Activated CD8-positive, alpha-beta memory T cell treated with anti-CD3 and anti-CD28 coated beads, Interleukin-2, amount 50 U/mL, for 4 hours (primary cell): ENCODE data around the gene SDCCAG8.
"Not testable (repeated sequence)": the region's sequence is repeated elsewhere in the genome, so short reads cannot be mapped to it uniquely, and the experiment has no call there.

Experiments
- DNase-seq: peaks from one replicate; pipeline ENCODE4 v3.0.0-alpha.2; 2020

Gene SDCCAG8

GRCh38 chr1:243255791-243256512, at the start of gene SDCCAG8:
SDCCAG8 (plus strand) TSS chr1:243256041; CDS start chr1:243256174, 133 bp downstream.
- peak; percentile 92 for DNase-seq

DNA sequence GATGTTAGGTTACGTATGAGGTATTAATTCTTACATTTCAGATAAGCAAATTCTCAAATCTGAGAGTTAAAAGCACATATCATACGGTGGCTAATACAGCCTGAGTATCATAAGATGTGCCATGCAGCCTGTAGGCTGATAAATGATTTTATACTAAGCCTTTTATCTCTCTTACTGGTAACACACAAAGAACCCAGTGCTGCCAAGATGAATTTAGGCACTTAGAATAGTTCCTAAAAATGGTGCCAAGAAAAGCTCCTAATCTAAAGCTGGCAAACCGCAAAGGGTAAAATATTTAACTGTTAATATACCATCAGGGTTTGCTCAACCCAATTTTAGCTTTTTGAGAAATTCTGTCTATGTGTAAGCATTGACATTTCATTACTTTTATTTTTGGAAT, 43.9 kb upstream of the SDCCAG8 start:
- not testable (repeated sequence) for DNase-seq

- no peak for DNase-seq
Observed at GRCh38 chr1:243213045-243213787, 42.6 kb upstream of the SDCCAG8 start.

- not testable (repeated sequence) for DNase-seq
Observed at GRCh38 chr1:243215276-243215875, 40.5 kb upstream of the SDCCAG8 start.

GRCh38 chr1:243216741-243217140, 39.1 kb upstream of the SDCCAG8 start:
- DNase-seq: no peak

GRCh38 chr1:243217349-243217748, 38.5 kb upstream of the SDCCAG8 start:
- no peak for DNase-seq

DNA sequence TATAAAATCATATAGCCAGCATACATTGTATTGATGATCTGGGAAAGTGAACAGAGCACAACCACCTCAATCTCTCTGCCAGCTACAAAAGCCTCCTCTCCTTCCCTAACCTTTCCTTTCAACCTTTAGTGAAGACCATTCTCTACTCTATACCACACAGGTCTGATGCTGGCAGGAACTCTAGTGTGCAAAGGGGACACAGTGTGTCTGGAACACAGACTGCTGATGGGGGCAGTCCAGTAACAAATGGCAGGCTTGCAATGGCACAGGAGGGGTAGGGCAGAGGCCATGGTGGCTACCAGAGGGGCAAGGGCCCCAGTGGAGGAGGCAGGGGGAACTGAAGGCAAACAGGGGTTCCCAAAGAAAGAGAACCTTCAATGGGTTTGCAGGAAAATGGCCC, 37.8 kb upstream of the SDCCAG8 start:
- DNase-seq: no peak

DNA sequence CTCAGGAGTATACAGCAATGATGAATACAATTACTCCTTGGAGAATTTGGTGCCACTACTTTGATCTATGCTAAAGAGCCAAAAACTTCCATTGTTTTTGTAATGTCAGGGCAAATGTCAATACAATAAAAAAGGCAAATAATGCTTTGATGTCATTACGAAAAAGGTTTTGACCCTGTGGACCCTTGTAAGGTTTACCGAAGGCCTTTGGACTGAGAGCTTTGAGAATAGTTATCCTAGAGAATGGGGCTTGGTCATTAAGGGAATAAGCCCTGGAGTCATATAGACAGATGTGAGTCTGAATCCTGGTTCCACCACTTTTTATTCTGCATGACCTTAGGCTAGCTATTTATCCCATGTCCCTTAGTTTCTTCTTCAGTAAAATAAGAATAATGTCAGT, 28.2 kb upstream of the SDCCAG8 start:
- no peak for DNase-seq

DNA sequence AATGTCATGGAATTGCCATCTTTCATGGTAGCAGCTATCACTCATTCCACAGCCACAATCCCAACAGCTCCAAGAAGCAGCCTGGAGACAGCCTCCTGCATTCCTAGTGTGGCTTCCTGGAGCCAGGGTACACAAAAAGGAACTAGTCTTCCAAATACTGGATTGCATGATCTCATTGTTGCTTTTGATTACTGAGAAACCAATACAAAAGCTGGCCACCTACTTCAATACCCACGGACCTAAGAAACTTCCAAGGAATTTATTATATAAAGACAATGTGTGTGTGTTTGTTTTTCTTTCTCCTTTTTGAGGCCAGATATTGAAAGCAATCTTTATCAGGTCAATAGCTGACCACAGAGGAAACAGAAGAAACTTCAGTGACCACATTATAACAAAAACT, 26.3 kb upstream of the SDCCAG8 start:
- no peak for DNase-seq

DNA sequence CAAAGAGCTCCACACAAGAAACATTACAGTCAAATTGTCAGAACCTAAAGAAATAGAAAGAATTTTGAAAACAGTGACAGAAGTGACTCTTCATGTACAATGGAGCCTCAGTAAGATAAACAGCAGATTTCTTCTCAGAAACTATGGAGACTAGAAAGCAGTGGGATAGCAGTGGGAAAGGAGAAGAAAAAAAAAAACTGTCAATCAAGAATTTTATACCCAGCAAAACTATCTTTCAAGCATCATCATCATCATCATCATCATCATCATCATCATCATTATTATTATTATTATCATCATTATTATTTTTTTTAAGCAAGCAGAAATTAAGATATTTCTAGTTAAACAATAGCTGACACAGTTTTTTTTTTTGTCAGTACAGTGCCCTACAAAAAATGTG, 24.9 kb upstream of the SDCCAG8 start:
- DNase-seq: no peak

GRCh38 chr1:243233908-243234307, 21.9 kb upstream of the SDCCAG8 start:
- no peak for DNase-seq

- no peak for DNase-seq
Observed at GRCh38 chr1:243234978-243235647, 20.7 kb upstream of the SDCCAG8 start.

- no peak for DNase-seq
Observed at GRCh38 chr1:243236604-243237252, 19.1 kb upstream of the SDCCAG8 start.

DNA sequence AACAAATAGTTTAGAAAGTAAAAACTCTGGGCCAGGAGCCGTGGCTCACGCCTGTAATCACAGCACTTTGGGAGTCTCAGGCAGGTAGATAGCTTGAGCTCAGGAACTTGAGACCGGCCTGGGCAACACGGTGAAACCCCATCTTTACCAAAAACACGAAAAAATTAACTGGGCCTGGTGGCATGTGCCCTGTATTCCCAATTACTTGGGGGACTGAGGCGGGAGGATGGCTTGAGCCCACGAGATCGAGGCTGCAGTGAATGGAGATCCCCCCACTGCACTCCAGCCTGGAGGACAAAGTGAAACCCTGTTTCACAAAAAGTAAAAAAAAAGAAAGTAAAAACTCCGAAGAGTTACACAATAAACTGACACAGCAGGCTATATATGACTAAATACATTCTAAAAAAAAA, 11.4 kb upstream of the SDCCAG8 start:
- no peak for DNase-seq

DNA sequence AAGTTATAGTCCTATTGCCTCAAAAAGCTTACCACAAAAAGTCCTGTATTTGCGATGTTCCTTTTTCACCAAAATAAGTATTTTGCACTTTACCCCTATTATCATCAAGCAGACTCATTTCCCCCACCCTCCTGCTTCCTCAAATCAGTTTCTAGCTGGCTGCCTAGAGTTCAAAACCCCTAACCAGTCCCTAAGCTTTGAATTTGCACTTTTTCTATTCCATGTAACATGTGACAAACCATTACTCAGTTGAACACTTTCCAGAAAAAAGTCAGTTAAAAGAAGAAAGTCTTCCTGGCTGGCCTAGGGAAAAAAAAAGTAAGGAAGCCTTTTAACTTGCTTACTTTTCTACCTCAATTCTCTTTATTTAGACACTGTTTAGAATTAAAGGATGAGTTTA, 8.9 kb upstream of the SDCCAG8 start:
- DNase-seq: no peak

- no peak for DNase-seq
Observed at GRCh38 chr1:243247901-243248300, 7.9 kb upstream of the SDCCAG8 start.

DNA sequence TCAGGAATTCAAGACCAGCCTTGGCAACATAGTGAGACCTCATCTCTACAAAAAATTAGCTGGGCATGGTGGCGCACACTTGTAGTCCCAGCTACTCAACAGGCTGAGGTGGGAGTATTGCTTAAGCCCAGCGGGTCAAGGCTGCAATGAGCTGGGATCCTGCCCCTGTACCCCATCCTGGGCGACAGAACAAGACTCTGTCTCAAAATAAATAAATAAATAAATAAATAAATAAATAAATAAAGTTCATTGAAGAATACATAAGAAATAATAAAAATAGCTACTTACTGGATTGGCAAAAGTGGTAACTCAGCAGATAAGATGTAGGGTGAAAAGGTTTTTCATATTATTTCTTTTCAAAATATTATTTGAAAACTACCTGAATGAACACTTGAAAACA, 6.6 kb upstream of the SDCCAG8 start:
- no peak for DNase-seq

GRCh38 chr1:243250102-243250501, 5.7 kb upstream of the SDCCAG8 start:
- no peak for DNase-seq

DNA sequence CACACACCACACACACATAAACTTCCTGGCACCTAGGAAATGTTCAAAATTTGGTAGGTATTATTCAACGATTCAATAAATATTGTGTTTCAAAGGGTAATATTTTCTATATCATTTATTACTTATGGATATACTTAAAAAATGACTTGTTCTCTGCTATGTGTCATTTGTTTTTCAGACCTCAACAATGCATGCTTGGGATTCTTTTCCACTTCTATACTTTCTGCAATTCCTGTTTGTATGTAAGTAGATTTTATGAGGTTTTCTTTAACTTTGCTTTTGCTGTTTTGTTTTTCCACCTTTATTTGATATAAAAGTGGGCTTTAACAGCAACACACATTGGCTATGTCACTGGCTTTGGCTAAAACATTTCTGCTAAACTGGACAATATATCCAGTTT, 4.3 kb upstream of the SDCCAG8 start:
- DNase-seq: no peak

- DNase-seq: no peak
Observed at GRCh38 chr1:243253211-243253925, 2.5 kb upstream of the SDCCAG8 start.

GRCh38 chr1:243253926-243254232, 2.0 kb upstream of the SDCCAG8 start:
- DNase-seq: no peak

DNA sequence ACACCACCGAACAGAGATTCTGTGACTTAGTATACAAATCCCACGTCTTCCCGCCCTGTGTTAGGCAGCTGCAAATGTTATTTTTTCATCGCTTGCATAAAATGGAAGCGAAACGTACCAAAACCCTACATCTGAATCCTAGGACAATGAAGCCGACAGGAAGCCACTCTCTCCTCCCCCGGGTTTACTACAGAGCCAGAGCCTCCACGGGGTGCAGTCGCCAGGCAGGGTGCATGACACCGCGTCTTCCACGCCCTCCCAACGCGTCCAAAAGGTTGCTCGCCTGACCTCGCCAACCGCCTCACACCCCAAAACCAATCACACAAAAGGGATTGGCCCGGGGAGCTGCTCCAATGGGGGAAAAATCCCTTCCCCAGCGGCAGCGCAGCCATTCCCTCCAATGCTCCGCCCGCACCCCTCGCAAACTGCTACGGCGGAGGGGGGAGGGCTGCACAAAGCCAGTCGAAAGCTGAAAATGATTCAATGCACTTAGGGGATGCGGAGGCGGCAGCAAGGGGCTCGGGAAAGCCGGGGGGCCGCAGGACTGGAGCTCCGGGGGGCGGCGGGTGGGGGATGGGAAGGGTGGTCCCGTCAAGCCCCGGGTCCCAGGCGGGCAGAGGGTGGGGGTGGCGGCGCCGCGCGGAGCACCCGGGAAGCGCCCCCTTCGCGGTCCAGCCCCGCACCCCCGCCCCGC, 1.5 kb upstream of the SDCCAG8 start:
- peak; percentile 56 for DNase-seq
